Activated T-helper 2 cell treated with anti-CD3 and anti-CD28 coated beads, Interferon-gamma antibody, Interleukin-2, Interleukin-4, amounts not matched to agents 10 μg/mL and 5 μg/mL and 100 μg/mL, durations not matched to agents 14 hours and 24 hours and 36 hours (primary cell): Measurements from ENCODE around the gene SEMA6B. TPM values are rescaled to one million over a fixed set of nuclear protein-coding genes. Genes with fewer than 3 reads are reported as not detected.

Experiments
- total RNA-seq: library from RNA; stranded (reverse); gene quantifications from 2 replicates; pipeline ENCODE4 v1.2.3, GENCODE V29; 2022

Gene SEMA6B
- total RNA-seq, 1 donor from 2014 or later, result not detected

Other genes starting within 250 kb of the SEMA6B start
- 15.4 and 17.1 TPM in 2 replicates for gene STAP2, start 220.9 kb downstream of the SEMA6B start, total RNA-seq
- 19.3 and 20.2 TPM in 2 replicates for gene MPND, start 216.1 kb downstream of the SEMA6B start, total RNA-seq
- gene SH3GL1, start 159.1 kb downstream of the SEMA6B start, total RNA-seq, result 49.2 and 56.3 TPM in 2 replicates
- gene CHAF1A, start 157.0 kb downstream of the SEMA6B start, total RNA-seq, result 81.9 and 87.8 TPM in 2 replicates
- gene UBXN6, start 101.9 kb downstream of the SEMA6B start, total RNA-seq, result 51.7 and 52.8 TPM in 2 replicates
- 61.9 and 75.6 TPM in 2 replicates for gene HDGFL2, start 87.4 kb downstream of the SEMA6B start, total RNA-seq
- gene PLIN4, start 41.2 kb downstream of the SEMA6B start, total RNA-seq, result 0.05 and 0.09 TPM in 2 replicates
- gene PLIN5, start 24.5 kb downstream of the SEMA6B start, total RNA-seq, result 0.27 TPM in 1 of 2 replicates, not detected in the other
- gene LRG1, start 19.6 kb downstream of the SEMA6B start, total RNA-seq, result 0.18 and 0.37 TPM in 2 replicates
- 16.1 and 16.9 TPM in 2 replicates for gene TNFAIP8L1, start 79.8 kb upstream of the SEMA6B start, total RNA-seq
- gene MYDGF, start 110.7 kb upstream of the SEMA6B start, total RNA-seq, result 105 and 110 TPM in 2 replicates
- 84.8 and 87.2 TPM in 2 replicates for gene DPP9, start 164.2 kb upstream of the SEMA6B start, total RNA-seq
- gene FEM1A, start 232.1 kb upstream of the SEMA6B start, total RNA-seq, result 18.1 and 18.6 TPM in 2 replicates